GM12872 (cell line): ENCODE measurements around the gene OR9G4.

ENCODE experiments used
- TF ChIP-seq, protein P1 (sequence below): IDR thresholded peaks from 3 replicates; pipeline ENCODE4 v1.5.1; 2011; ENCODE audit warnings: low read depth, mild to moderate bottlenecking, low read length, moderate library complexity; ENCODE audit not compliant: insufficient read depth

The OR9G4 gene

GRCh38 chr11:56740886-56741285, 7.6 kb downstream of the OR9G4 start:
- TF ChIP-seq, protein P1, sequence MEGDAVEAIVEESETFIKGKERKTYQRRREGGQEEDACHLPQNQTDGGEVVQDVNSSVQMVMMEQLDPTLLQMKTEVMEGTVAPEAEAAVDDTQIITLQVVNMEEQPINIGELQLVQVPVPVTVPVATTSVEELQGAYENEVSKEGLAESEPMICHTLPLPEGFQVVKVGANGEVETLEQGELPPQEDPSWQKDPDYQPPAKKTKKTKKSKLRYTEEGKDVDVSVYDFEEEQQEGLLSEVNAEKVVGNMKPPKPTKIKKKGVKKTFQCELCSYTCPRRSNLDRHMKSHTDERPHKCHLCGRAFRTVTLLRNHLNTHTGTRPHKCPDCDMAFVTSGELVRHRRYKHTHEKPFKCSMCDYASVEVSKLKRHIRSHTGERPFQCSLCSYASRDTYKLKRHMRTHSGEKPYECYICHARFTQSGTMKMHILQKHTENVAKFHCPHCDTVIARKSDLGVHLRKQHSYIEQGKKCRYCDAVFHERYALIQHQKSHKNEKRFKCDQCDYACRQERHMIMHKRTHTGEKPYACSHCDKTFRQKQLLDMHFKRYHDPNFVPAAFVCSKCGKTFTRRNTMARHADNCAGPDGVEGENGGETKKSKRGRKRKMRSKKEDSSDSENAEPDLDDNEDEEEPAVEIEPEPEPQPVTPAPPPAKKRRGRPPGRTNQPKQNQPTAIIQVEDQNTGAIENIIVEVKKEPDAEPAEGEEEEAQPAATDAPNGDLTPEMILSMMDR = no peak

DNA sequence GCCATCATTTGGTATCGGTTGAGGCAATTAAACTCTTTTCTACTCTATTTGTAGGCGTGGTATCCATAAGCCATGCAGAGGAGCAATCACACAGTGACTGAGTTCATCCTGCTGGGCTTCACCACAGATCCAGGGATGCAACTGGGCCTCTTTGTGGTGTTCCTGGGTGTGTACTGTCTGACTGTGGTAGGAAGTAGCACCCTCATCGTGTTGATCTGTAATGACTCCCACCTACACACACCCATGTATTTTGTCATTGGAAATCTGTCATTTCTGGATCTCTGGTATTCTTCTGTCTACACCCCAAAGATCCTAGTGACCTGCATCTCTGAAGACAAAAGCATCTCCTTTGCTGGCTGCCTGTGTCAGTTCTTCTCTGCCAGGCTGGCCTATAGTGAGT, 8.4 kb downstream of the OR9G4 start:
- TF ChIP-seq, protein P1 = no peak

DNA sequence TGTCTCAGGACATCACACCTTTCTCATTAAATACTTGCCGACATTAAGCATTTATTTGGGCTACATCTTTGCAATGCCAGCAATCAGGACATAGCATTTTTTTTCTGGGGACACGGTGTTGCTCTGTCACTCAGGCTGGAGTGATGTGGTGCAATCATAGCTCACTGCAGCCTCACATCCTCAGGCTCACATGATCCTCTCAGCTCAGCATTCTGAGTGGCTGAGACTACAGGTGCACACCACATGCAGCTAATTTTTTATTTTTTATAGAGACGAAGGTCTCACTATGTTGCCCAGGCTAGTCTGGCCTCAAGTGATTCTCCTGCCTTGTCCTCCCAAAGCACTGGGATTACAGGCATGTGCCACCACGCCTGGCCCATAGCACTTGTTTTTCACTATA, 28.0 kb downstream of the OR9G4 start:
- TF ChIP-seq, protein P1 = no peak

GRCh38 chr11:56716379-56716854, 32.1 kb downstream of the OR9G4 start:
- TF ChIP-seq, protein P1 = no peak

- TF ChIP-seq, protein P1 = no peak
These were observed 34.3 kb downstream of the OR9G4 start for GRCh38 chr11:56714206-56714605.

- TF ChIP-seq, protein P1 = no peak
These were observed 42.0 kb downstream of the OR9G4 start for GRCh38 chr11:56706486-56706885.

GRCh38 chr11:56705784-56706396, 42.6 kb downstream of the OR9G4 start:
- TF ChIP-seq, protein P1 = no peak
